GM13976 (cell line): ENCODE data around the gene TRAF2.

ENCODE experiments used
- DNase-seq: peaks from one replicate; pipeline ENCODE4 v3.0.0; 2012; ENCODE audit warnings: low spot score
- CTCF ChIP-seq: IDR thresholded peaks from 2 replicates; pipeline ENCODE4 v1.5.1; 2012; ENCODE audit warnings: borderline replicate concordance, mild to moderate bottlenecking; ENCODE audit not compliant: insufficient read depth; ENCODE audit errors: extremely low read depth, missing control alignments, control extremely low read depth
- in situ Hi-C: fragments of 300-500 bp; cut with MboI; formaldehyde crosslinking; loops from one replicate; pipeline ENCODE4 v1.12.0; 2022; ENCODE audit warnings: low sequenced_read_pairs, mixed read lengths, inconsistent platforms; ENCODE audit not compliant: unreplicated experiment

Gene TRAF2

GRCh38 chr9:136901516-136902258 lies 15.4 kb downstream of the TRAF2 start:
- peak; percentile 90 for DNase-seq
- in situ Hi-C loops: no loop called here
- TF ChIP-seq CTCF: no peak

- DNase-seq: peak; percentile 94
- in situ Hi-C loops: no loop called here
- no peak for TF ChIP-seq CTCF
These were observed 16.0 kb downstream of the TRAF2 start for GRCh38 chr9:136902259-136902821.

DNA sequence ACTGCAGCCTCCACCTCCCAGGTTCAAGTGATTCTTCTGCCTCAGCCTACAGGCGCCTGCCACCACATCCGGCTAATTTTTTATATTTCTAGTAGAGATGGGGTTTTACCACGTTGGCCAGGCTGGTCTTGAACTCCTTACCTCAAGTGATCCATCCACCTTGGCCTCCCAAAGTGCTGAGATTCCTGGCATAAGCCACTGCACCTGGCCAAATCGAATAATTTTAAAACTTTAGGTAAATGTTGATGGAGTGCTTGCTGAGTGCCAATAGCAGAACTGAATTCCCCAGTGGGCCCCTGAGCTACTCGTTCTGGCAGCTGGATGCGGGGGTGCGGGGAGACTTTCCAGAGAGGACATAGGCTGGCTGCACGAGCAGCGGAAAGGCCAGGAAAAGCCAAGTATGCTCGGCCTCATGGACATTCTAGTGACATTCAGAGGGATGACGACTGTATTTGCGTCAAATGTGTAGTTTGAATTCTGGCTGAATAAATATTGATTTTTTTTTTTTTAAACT lies 16.8 kb downstream of the TRAF2 start:
- no peak for DNase-seq
- TF ChIP-seq CTCF: no peak
- in situ Hi-C loops: no loop called here

GRCh38 chr9:136906266-136906665 lies 19.9 kb downstream of the TRAF2 start:
- no peak for TF ChIP-seq CTCF
- in situ Hi-C loops: no loop called here
- DNase-seq: no peak

DNA sequence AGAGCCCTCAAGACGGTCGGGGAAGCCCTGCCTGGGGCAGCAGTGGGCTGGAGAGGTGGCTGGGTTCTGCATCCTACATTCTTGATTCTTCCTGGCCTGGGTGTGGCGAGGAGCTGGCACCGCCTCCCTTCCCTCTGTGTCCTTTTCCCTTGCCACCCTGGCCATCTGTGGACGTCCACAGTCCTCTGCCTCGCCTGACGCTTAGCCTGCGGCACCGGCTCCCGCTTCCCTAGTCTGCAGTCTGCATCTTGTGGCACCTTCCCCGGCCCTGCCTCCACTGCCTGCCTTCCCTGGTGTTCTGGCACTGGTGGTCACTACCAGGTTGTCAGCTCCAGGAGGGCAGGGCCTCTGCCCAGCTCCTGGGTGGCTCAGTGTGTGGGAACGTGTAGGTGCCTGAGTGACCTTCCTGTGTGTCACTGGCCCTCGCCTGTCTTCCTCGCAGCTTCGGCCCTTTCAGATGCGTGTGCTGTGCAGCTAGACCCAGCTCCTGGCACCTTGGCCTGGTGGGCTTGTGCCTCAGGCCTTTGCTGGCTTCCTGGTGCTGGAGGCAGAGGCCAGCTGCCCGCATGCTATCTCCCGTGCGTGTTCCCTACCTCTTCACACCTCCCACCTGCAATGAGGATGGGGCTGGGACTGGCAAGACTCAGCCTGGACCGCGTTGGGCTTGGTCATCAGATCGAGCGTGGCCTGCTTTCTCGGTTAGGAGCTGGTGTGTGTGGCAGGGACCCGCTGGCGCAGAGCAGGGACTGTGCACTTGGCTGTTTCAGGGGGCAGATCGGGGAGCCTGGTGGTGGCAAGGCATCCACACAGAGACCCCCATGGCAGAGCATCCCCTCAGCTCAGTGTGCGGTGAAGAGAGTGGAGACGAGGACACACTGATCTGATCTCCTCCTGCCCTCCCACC lies 20.9 kb downstream of the TRAF2 start:
- in situ Hi-C loops: no loop called here
- TF ChIP-seq CTCF: no peak
- DNase-seq: no peak

GRCh38 chr9:136910197-136910900 lies 24.0 kb downstream of the TRAF2 start:
- no peak for TF ChIP-seq CTCF
- in situ Hi-C loops: no loop called here
- no peak for DNase-seq
